HFFc6 (cell line): ENCODE measurements around the gene ETV1. TPM values are rescaled to one million over a fixed set of nuclear protein-coding genes. Genes with fewer than 3 reads are reported as not detected.

Experiments
- DNase-seq: peaks from one replicate; pipeline ENCODE4 v3.0.0-alpha.2; 2018
- H3K27ac Mint-ChIP-seq: 2 replicates; pipeline ENCODE4 v1.8.0; 2020; ENCODE audit warnings: mild to moderate bottlenecking, mixed read lengths
- H3K27me3 Mint-ChIP-seq: 2 replicates; pipeline ENCODE4 v1.8.0; 2021; ENCODE audit warnings: mild to moderate bottlenecking, moderate library complexity, mixed read lengths; ENCODE audit not compliant: insufficient read depth
- H3K36me3 Mint-ChIP-seq: 2 replicates; pipeline ENCODE4 v1.8.0; 2021; ENCODE audit warnings: low read depth, mixed read lengths
- H3K4me1 Mint-ChIP-seq: 2 replicates; pipeline ENCODE4 v1.8.0; 2020; ENCODE audit warnings: low read depth, mixed read lengths
- H3K4me3 Mint-ChIP-seq: 2 replicates; pipeline ENCODE4 v1.8.0; 2020; ENCODE audit warnings: mild to moderate bottlenecking, moderate library complexity, mixed read lengths
- H3K9me3 Mint-ChIP-seq: 2 replicates; pipeline ENCODE4 v1.8.0; 2020; ENCODE audit warnings: mild to moderate bottlenecking, mixed read lengths
- CTCF ChIP-seq: fragments of 200-600 bp; sonication (generic); IDR thresholded peaks from 2 replicates; pipeline ENCODE4 v1.5.0; 2021; ENCODE audit warnings: antibody characterized with exemption, mild to moderate bottlenecking
- total RNA-seq, 6 experiments: library from RNA; stranded (reverse); fragmentation: NEBNext Ultra II Directional; extraction: Animal tissue kit (Norgen Biotek cat#: 25700); gene quantifications; 2 replicates in 1 of 6; 3 replicates in 5 of 6; pipeline ENCODE4 v1.2.3, GENCODE V29; 2021

Gene ETV1
- total RNA-seq, 6 experiments from 2014 or later: 13.4 to 25.7 (median 23.6) TPM

GRCh38 chr7:14001139-14001538 lies 11.7 kb upstream of the ETV1 start:
- no peaks in the 10 kb centered on the region; the same call in 1 of the 2 replicates for H3K4me1 Mint-ChIP-seq

GRCh38 chr7:14000247-14000646 lies 10.8 kb upstream of the ETV1 start:
- no peak for TF ChIP-seq CTCF
- no peaks in the 10 kb centered on the region for H3K36me3 Mint-ChIP-seq
- no peak for DNase-seq
- no peaks in the 10 kb centered on the region; the same call in 1 of the 2 replicates for H3K4me1 Mint-ChIP-seq
- no peaks in the 10 kb centered on the region; the same call in 1 of the 2 replicates for H3K27me3 Mint-ChIP-seq
- no peaks in the 10 kb centered on the region for H3K9me3 Mint-ChIP-seq
- H3K4me3 Mint-ChIP-seq: no peak overlapping the region
- no peak overlapping the region for H3K27ac Mint-ChIP-seq

More at GRCh38 chr7:14001139-14001538, 11.7 kb upstream of the ETV1 start:
- no peak overlapping the region for H3K4me3 Mint-ChIP-seq
- TF ChIP-seq CTCF: no peak
- no peaks in the 10 kb centered on the region for H3K36me3 Mint-ChIP-seq
- H3K9me3 Mint-ChIP-seq: no peaks in the 10 kb centered on the region
- H3K27me3 Mint-ChIP-seq: no peaks in the 10 kb centered on the region; the same call in 1 of the 2 replicates
- H3K27ac Mint-ChIP-seq: no peak overlapping the region
- DNase-seq: no peak

- Mint-ChIP-seq H3K27ac (no peak overlapping the region), H3K27me3 (no peaks in the 10 kb centered on the region; the same call in 1 of the 2 replicates), H3K9me3 (no peaks in the 10 kb centered on the region), H3K36me3 (no peaks in the 10 kb centered on the region), H3K4me3 (no peak overlapping the region), H3K4me1 (no peaks in the 10 kb centered on the region; the same call in 1 of the 2 replicates)
- TF ChIP-seq CTCF: no peak
- no peak for DNase-seq
Observed at GRCh38 chr7:13998866-13999265, 9.4 kb upstream of the ETV1 start.

GRCh38 chr7:13992596-13992964 lies 3.1 kb upstream of the ETV1 start:
- no peak for DNase-seq

GRCh38 chr7:13991791-13992595 lies 2.5 kb upstream of the ETV1 start:
- no peak for DNase-seq
- TF ChIP-seq CTCF: no peak
- no peaks in the 10 kb centered on the region for H3K27me3 Mint-ChIP-seq
- H3K36me3 Mint-ChIP-seq: no peaks in the 10 kb centered on the region
- no peak overlapping the region for H3K27ac Mint-ChIP-seq
- H3K4me1 Mint-ChIP-seq: peaks cover 5% of the 10 kb centered on the region
- H3K4me3 Mint-ChIP-seq: no peak overlapping the region
- H3K9me3 Mint-ChIP-seq: no peaks in the 10 kb centered on the region

More at GRCh38 chr7:13992596-13992964, 3.1 kb upstream of the ETV1 start:
- Mint-ChIP-seq H3K9me3 (no peaks in the 10 kb centered on the region), H3K4me3 (no peak overlapping the region), H3K4me1 (peaks cover 4% of the 10 kb centered on the region; the same call in 1 of the 2 replicates), H3K27me3 (no peaks in the 10 kb centered on the region), H3K36me3 (no peaks in the 10 kb centered on the region), H3K27ac (no peak overlapping the region)
- no peak for TF ChIP-seq CTCF
